Measurements from ENCODE around the gene ANXA8L1. TPM values are rescaled to one million over a fixed set of nuclear protein-coding genes. Genes with fewer than 3 reads are reported as not detected.
"Not testable (repeated sequence)": the region's sequence is repeated elsewhere in the genome, so short reads cannot be mapped to it uniquely, and the experiment has no call there.

Gene ANXA8L1, protein sequence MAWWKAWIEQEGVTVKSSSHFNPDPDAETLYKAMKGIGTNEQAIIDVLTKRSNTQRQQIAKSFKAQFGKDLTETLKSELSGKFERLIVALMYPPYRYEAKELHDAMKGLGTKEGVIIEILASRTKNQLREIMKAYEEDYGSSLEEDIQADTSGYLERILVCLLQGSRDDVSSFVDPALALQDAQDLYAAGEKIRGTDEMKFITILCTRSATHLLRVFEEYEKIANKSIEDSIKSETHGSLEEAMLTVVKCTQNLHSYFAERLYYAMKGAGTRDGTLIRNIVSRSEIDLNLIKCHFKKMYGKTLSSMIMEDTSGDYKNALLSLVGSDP
- not detected for polyA plus RNA-seq

DNA sequence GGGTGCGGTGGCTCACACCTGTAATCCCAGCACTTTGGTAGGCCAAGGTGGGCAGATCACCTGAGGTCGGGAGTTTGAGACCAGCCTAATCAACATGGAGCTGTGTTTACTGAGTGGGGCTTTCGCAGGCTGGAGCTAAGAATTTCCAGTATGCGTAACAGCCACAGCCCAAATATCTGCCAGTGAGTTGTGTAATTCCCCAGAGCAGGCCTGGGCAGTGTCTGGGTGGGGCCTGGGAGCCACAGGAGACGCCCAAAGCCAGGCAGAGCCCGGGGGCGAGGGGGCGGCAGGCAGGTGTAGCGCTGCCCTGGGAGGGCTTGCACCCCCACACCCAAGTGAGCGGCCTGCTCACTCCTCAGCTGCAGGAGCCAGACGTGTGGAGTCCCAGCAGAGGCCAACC is at the start of gene ANXA8L1:
ANXA8L1 (plus strand) TSS at position 371 of the 400 bp plus-strand sequence. CDS start 76 bp downstream, outside the sequence.
- not testable (repeated sequence) for H3K9me3 Mint-ChIP-seq; H3K36me3 Mint-ChIP-seq; H3K27me3 Mint-ChIP-seq (ENCODE audit: low read depth in 3 of 3); H3K27ac Mint-ChIP-seq; H3K4me3 Mint-ChIP-seq; DNase-seq; H3K4me1 Mint-ChIP-seq

DNA sequence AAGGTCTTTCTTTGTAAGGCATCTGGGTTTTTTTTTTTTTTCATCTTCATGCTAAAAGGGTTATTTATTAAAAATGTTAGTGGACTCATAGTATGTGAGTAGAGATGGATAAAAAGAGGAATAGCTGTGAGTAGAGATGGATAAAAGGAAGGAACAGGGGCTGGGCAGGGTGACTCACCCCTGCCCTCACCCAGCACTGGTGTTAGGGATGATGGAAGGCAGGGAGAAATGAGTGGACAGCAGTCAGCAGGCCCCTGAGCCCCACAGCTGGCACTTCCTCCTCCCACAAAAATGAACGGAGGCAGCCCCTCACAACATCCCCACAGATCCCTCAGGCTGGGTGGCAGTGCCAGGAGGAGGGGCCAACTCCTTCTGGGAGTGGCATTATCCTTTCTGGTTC is 49.5 kb upstream of the ANXA8L1 start:
- no peak for DNase-seq
- Mint-ChIP-seq H3K9me3 (no peaks in the 10 kb centered on the region), H3K27ac (no peak overlapping the region), H3K4me1 (no peaks in the 10 kb centered on the region), H3K27me3 (ENCODE audit: low read depth in 3 of 3) (peaks cover 0 to 8% (median 0%) of the 10 kb centered on the region in 3 donors), H3K36me3 (no peaks in the 10 kb centered on the region), H3K4me3 (no peak overlapping the region)

DNA sequence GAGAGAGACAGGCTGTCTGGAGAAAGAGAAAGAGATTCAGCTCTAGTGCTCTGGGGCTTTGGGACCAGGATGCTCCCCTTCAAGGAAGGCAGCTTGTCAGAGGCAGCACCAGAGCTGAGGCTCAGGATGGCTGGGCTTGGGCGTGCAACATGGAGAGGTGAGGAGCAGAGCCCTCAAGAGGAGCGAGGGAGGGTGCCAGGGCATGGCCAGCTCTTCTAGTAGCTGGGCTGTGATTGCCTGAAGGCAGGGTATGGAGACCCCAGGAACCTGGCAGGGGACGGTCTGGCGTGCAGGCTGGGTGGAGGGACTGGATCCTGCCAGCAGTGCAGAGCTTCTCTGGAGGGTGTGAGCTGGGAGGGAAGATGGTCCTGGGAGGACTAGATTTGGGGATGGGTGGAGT is 48.6 kb upstream of the ANXA8L1 start:
- H3K4me3 Mint-ChIP-seq, result no peak overlapping the region
- no peaks in the 10 kb centered on the region for H3K4me1 Mint-ChIP-seq
- peaks cover 0 to 8% (median 0%) of the 10 kb centered on the region in 3 donors for H3K27me3 Mint-ChIP-seq (ENCODE audit: low read depth in 3 of 3)
- H3K9me3 Mint-ChIP-seq, result no peaks in the 10 kb centered on the region
- no peak for DNase-seq
- no peak overlapping the region for H3K27ac Mint-ChIP-seq
- H3K36me3 Mint-ChIP-seq, result no peaks in the 10 kb centered on the region

DNA sequence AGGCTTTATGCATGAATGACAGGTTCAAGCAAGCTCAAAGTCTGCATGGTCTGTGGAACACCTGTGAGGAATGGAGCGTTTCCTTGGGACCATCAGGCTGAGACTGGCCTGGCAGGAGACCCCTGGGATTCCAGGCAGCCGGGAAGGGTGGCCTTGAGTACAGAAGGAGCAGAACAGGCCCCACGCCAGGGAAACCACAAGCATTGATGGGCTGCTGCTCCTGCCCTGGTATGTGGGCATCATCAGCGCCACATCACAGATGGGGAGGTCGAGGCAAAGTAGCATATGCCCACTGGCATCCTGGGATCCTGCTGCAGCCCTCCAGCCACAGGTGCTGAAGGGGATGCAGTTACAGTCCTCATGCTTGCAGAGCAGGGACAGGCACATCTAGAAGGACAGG is 47.9 kb upstream of the ANXA8L1 start:
- H3K27me3 Mint-ChIP-seq (ENCODE audit: low read depth in 3 of 3), result peaks cover 0 to 8% (median 0%) of the 10 kb centered on the region in 3 donors
- H3K4me1 Mint-ChIP-seq, result no peaks in the 10 kb centered on the region
- no peak for DNase-seq
- no peak overlapping the region for H3K27ac Mint-ChIP-seq
- H3K36me3 Mint-ChIP-seq, result no peaks in the 10 kb centered on the region
- no peaks in the 10 kb centered on the region for H3K9me3 Mint-ChIP-seq
- H3K4me3 Mint-ChIP-seq, result no peak overlapping the region

DNA sequence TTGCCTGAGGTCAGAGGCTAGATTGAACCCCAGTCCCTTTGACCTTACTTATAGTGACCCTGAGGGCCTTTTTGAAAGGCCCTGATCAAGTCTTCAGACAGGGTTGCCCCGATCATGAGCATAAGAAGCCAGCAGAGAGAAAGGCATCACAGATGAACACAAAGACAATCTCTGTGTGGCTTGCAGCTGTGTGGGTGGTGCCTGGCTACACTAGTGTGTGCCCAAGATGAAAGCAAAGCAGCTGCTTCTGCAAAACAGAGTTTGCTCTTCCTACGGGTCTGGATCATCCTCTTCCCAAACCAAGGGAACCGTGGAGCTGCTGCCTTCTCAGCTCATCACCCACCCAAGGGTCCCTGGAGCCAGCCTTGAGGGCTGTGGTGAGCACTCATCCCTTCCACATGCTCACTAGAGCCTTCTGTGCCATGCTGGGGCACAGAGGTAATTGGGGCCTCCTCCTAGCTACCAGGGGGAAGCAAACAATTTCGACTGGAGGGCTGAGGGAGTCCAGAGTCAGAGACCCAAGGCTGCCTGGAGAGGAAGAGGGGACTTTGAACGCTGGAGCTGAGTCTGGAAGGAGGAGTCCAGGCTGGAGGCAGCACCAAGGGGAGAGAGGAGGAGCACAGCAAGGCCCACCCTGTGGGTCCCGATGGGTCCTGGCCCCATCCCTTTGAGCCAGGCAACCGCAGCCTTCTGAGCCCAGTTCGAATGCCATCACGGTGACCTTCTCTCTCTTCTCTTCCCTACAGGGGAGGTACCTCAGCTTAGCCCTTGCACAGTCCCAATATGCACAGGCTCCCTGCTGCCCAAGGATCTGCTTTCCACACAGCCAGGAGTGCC is 46.5 kb upstream of the ANXA8L1 start:
- no peak overlapping the region for H3K4me3 Mint-ChIP-seq
- no peaks in the 10 kb centered on the region for H3K36me3 Mint-ChIP-seq
- peaks cover 0 to 8% (median 0%) of the 10 kb centered on the region in 3 donors for H3K27me3 Mint-ChIP-seq (ENCODE audit: low read depth in 3 of 3)
- DNase-seq, result no peak
- H3K4me1 Mint-ChIP-seq, result no peaks in the 10 kb centered on the region
- H3K9me3 Mint-ChIP-seq, result no peaks in the 10 kb centered on the region
- no peak overlapping the region for H3K27ac Mint-ChIP-seq

DNA sequence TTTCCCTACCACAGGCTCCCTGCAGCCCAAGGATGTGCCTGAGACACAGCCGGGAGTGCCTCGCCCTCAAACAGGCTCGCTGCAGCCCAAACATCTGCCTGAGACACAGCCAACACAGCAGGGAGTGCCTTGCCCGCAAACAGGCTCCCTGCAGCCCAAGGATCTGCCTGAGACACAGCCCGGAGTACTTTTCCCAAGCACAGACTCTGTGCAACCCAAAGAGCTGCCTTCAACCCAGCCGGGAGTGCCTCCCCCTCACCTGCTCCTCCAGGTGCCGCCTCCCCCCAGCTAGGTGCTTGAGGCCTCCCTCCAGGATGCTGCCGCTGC is 45.9 kb upstream of the ANXA8L1 start:
- Mint-ChIP-seq H3K4me3 (no peak overlapping the region), H3K27me3 (ENCODE audit: low read depth in 3 of 3) (peaks cover 0 to 8% (median 0%) of the 10 kb centered on the region in 3 donors), H3K4me1 (no peaks in the 10 kb centered on the region), H3K36me3 (no peaks in the 10 kb centered on the region), H3K9me3 (no peaks in the 10 kb centered on the region), H3K27ac (no peak overlapping the region)
- no peak for DNase-seq

DNA sequence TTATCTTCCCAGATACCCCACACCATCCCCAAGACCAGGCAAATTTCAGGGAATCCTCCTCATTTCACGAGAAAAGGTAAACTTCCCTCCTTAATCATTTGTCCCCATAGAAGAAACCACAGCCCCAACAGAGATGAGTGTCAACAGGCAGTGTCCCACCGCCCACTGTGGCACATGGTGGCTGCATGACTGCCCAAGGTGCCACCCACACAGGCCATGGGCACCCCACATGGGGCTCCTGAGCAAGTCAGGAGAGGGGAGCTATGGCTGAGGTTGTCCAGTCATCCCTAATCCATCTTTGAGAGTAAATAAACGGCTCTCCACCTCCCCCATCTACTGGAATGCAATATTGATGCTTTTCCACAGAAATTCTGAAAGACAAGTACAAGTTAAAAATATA is 44.7 kb upstream of the ANXA8L1 start:
- no peak for DNase-seq
- H3K36me3 Mint-ChIP-seq, result no peaks in the 10 kb centered on the region
- no peaks in the 10 kb centered on the region for H3K4me1 Mint-ChIP-seq
- no peak overlapping the region for H3K27ac Mint-ChIP-seq
- H3K27me3 Mint-ChIP-seq (ENCODE audit: low read depth in 3 of 3), result peaks cover 0 to 2% (median 0%) of the 10 kb centered on the region in 3 donors
- H3K9me3 Mint-ChIP-seq, result no peaks in the 10 kb centered on the region
- H3K4me3 Mint-ChIP-seq, result no peak overlapping the region

DNA sequence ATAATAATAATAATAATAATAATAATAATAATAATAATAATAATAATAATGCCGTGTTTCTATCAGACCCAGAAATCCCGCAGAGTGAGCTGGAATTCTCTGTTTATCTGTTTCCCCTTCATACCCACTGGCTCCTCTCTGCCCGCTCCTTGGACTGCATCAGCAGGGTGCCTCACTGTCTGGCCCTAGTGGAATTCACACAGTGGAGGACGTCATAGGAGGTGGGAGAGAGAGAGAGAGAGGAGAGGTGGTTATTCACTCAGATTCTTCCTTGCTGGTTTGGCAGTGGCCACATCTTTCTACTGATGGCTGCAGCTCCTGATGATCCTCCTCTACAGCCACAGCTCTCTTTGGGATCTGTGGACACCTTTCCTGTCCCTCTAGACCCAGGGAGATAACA is 10.1 kb upstream of the ANXA8L1 start:
- not testable (repeated sequence) for H3K27me3 Mint-ChIP-seq (ENCODE audit: low read depth in 3 of 3); H3K9me3 Mint-ChIP-seq; H3K36me3 Mint-ChIP-seq; H3K4me1 Mint-ChIP-seq; DNase-seq; H3K4me3 Mint-ChIP-seq; H3K27ac Mint-ChIP-seq

DNA sequence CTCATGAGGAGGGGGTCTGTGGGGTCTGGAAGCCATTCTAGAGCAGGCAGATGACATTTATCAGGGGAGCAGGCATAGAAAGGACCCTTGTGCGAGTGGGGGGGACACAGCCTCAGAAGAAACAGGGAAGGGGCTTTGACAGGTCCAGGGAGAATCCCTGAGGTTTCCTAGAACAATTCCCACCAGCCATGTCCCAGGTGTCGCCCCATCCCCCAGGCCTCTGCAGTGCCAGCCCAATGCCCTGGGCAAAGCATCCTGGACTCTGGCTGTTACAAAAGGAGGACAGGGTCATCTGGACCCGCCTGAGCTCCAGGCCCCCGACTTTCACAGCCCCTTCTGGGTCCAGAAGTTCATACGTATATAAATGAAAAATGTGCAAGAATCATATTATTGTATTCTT is 8.4 kb upstream of the ANXA8L1 start:
- not testable (repeated sequence) for H3K36me3 Mint-ChIP-seq, H3K4me3 Mint-ChIP-seq

DNA sequence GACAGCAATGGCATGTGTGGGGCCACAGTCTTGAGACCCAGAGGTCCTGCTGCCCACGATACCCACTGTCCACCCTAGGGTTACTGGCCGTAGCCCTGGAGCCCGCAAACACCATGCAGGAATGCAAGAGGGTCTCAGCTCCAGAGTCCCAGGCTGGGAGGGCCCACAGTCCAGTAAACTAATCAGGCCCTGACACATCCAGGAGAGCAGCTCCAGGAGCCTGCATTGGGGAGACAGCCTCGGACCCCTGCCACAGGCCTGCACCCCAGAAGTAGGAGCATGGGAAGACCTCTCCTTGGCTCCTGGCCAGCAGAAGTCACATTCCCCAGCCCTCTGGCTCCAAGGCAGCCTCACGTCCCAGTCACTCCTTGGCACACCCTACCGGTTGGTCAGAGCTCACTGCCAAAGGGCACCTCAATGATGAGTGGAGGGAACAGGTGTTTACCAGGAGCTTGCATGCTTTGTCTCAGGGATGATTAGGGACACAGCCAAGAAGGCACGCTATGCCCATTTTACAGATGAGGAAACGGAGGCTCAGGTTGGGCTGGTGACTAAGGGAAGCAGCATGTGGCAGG is 7.8 kb upstream of the ANXA8L1 start:
- H3K36me3 Mint-ChIP-seq, DNase-seq: not testable (repeated sequence)

More for the DNA sequence above, 8.4 kb upstream of the ANXA8L1 start:
- H3K27me3 Mint-ChIP-seq (ENCODE audit: low read depth in 3 of 3); H3K27ac Mint-ChIP-seq; DNase-seq; H3K9me3 Mint-ChIP-seq; H3K4me1 Mint-ChIP-seq: not testable (repeated sequence)

DNA sequence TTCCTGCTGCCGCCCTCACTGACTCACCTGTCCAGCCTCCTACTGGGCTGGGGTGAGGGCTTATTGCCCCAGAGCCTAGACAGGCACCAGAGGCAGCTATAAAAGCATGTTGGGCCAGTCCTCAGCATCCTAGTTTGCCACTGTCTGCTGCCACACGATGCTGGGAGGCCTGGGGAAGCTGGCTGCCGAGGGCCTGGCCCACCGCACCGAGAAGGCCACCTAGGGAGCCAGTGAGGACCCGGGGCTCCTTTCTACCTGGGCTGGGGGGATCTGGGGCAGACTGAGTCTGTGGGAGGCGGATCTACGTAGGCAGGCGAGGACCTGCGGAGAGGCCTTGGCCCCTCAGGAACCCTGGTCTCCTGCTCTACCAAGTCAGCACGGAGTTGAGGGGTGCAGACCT is 6.6 kb upstream of the ANXA8L1 start:
- not testable (repeated sequence) for DNase-seq; H3K4me1 Mint-ChIP-seq; H3K27me3 Mint-ChIP-seq (ENCODE audit: low read depth in 3 of 3); H3K36me3 Mint-ChIP-seq; H3K4me3 Mint-ChIP-seq; H3K27ac Mint-ChIP-seq; H3K9me3 Mint-ChIP-seq

More for the DNA sequence above, 7.8 kb upstream of the ANXA8L1 start:
- not testable (repeated sequence) for H3K27me3 Mint-ChIP-seq (ENCODE audit: low read depth in 3 of 3); H3K4me1 Mint-ChIP-seq; H3K27ac Mint-ChIP-seq; H3K4me3 Mint-ChIP-seq; H3K9me3 Mint-ChIP-seq

DNA sequence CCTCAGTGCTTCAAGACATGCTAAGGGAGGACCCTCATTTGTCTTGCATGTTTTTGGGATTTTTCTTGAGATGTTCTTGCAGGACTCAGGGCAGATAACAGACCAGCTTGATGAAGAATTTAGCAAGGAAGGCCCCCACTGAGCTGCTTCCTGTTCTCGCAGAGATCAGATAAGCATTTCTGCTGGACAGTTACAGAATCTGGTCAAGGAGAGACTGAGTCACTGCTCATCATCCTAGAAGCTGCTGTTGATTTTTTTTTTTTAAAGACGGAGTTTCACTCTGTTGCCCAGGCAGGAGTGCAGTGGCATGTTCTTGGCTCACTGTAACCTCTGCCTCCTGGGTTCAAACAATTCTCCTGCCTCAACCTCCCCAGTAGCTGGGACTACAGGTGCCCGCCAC is 1.2 kb upstream of the ANXA8L1 start:
- DNase-seq; H3K4me3 Mint-ChIP-seq; H3K27me3 Mint-ChIP-seq (ENCODE audit: low read depth in 3 of 3); H3K36me3 Mint-ChIP-seq; H3K27ac Mint-ChIP-seq; H3K4me1 Mint-ChIP-seq; H3K9me3 Mint-ChIP-seq: not testable (repeated sequence)

DNA sequence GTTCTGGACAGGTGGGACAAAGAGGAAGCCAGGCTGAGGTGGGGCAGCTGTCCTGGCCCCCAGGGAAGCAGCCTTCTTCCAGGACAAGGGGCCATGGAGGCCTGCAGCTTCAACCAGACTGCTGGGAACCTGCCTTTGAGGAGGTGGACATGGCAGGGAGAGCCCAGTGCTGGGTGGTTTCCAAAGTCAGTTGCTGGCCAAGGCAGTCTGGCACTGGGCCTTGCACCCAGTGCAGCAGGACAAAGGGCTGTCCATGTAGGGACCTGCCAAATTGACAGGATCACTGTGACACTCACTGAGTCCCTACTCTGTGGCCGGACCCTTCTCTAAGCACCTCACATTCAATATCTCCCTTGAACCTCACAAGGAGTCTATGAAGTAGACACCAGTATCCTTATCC is 1.4 kb downstream of the ANXA8L1 start:
- not testable (repeated sequence) for H3K27ac Mint-ChIP-seq; H3K4me1 Mint-ChIP-seq; H3K9me3 Mint-ChIP-seq; DNase-seq; H3K36me3 Mint-ChIP-seq; H3K27me3 Mint-ChIP-seq (ENCODE audit: low read depth in 3 of 3); H3K4me3 Mint-ChIP-seq

DNA sequence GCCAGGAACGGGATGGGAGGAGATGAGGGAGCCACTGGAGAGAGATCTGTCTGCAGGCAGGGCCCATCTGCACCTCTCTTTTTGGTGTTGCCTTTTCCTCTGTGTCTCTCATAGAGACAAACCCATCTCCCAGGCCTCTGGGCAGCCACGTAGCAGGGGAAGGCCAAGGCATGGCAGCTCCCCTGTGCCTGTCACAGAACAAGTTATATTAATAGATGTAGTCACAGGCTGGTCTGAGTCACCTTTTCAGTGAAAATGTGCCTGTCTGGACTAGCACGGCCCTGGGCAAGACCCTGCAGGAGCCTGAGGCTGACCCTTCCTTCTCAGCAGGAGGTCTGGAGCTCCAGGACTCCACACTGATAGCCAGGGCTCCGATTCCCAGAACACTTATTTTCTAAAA is 2.1 kb downstream of the ANXA8L1 start:
- H3K27me3 Mint-ChIP-seq (ENCODE audit: low read depth in 3 of 3); H3K27ac Mint-ChIP-seq; H3K36me3 Mint-ChIP-seq; H3K4me3 Mint-ChIP-seq; DNase-seq; H3K9me3 Mint-ChIP-seq; H3K4me1 Mint-ChIP-seq: not testable (repeated sequence)

Measured in immature natural killer cell (primary cell).